OCI-M2 (cell line): ENCODE measurements around the gene BRAT1.
"Not testable (repeated sequence)": the region's sequence is repeated elsewhere in the genome, so short reads cannot be mapped to it uniquely, and the experiment has no call there.

Source experiments
- DNase-seq: peaks from one replicate; lab custom pipeline; 2025; ENCODE audit not compliant: unreplicated experiment; lab: John Stamatoyannopoulos, UW

BRAT1 gene

DNA sequence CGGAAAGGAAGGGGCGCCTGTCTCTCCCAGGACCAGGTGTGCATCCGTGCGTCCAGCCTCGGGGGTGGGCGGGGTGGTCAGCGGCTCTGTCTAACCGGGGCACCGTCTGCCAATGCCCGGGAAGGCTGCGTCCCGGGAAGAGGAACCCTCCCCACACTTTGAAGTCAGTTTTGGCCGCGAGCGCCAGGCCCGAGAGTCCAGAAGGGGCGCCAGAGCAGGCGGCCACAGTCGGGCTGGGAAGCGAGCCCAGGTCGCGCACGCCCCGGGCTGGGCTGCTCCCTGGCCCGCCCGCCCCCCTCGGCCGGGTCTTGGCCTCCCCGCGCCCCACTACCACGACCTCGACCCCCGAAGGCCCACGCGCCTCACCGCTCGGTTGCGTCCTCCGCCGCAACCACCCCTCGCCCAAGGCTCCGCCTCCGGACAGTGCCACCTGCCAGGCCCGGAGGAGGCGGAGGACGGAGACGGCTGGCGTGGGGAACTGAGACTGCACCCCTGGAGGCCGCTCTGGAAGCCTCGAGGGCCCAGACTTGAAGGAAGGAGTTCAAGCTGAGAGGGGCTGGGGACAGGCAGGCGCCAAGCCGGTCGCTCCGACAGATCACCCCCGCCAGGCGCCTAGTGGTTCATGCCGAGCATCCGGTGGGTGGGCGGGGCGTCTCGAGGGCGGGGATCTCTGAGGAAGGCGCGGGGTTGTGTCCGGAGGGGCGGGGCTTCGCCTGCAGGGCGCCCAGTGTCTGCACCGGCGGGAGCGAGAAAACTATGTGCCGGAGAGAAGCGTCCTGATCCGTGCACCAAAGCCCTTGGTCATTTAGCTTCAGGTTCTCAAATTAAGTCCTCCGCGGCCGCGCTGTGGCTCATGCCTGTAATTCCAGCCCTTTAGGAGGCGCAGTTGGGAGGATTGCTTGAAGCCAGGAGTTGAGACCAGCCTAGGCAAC is at the start of gene BRAT1:
Gene BRAT1, minus strand, starts transcription at position 404 of the 932 bp plus-strand sequence. CDS start 1,093 bp downstream, outside the sequence.
- DNase-seq, result peak; percentile 31

DNA sequence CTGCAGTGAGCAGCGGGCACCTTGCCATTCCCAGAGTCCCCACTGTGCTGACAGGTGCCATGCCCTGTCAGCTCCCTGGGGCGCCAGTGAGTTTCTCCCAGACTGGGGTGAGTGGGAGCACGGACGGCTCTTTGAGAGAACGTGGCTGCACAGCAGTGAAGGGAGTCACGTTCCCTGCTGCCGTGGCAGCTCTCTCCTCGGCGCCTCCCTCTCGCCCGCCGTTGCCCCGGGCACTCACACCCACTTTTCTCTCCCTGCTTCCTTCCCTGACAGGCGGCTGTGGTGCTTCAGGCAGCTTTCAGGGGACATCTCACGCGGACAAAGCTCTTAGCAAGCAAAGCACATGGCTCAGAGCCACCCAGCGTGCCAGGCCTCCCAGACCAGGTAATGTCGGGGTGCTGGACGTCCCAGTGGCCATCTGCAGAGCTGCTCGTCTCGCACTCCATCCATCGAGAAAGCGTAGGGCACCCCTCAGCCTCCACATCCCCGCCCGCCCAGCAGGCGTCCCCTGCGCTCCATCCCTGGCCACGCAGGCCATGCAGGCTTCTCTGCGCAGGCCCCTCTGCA is 49.4 kb upstream of the BRAT1 start:
- DNase-seq, result no peak

DNA sequence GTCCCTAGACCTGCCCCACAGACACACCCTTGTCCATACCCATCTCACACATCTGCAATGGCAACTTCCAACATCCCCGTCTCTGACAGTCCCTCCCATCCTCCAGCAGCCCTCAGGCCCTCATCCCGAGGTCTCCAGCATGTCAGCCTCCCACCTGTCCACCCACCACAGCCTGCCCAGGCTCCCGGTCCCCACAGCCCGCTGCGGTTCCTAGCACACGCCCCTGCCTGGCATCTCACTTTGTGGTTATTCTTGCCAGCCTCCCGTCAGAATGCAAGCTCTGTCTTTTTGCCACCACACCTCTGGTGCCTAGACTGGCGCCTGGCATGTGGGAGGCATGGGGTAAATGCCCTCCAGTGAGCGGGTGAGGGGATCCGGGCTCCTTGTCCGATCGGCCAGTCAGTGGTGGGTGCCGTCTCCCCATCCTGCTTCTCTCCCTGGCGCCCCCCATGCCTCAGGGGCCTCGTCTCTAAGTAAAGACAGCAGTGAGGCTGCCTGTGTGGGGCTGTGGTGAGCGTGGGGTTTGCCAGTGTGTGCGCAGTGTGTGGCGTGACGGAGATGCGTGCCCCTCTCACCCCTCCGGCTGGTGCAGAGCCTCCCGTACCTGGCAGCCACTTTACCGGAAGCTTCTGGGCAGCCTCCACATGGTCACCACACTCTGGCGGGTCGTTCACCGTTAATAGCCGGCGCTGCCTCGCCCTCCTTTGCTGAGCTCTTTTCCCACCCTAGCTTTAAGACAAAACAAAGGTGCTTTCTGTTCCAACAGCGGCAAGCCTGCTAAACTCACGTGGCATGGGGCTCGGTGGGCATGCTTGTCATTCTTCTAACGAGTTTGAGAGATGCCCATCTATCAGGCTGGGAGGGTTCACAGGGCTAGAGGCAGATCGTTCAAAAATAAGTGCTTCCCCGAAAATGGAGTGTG is 48.0 kb upstream of the BRAT1 start:
- DNase-seq, result no peak

DNA sequence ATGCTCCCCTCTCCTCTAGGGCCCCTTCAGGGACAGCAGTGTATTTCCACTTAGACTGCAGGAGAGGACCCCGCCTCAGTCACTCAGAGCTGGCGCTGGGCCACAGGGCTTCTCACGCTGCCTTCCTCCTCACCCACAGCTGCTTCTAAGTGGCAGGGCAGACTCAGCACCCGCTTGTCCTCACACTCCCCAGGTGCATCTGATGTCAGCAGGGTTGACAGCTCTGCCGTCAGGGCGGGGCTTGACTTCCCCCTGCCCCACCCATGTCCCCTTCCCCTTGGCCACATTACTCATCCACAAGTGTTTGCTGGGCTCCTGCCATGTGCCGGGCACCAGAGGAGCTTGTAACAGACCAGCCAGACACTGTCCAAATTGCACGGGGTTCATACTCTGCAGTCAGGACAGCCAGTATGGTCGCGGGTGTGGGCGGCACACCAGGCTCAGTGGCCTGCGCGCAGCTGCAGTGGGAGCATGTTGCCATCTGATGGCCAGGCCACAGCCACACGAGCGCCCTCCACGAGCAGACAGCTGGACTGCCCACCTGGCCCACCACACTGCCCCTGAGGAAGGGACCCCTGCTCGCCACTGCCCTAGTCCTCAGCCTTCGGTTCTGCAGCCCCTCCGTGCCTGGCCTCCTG is 47.2 kb upstream of the BRAT1 start:
- no peak for DNase-seq

DNA sequence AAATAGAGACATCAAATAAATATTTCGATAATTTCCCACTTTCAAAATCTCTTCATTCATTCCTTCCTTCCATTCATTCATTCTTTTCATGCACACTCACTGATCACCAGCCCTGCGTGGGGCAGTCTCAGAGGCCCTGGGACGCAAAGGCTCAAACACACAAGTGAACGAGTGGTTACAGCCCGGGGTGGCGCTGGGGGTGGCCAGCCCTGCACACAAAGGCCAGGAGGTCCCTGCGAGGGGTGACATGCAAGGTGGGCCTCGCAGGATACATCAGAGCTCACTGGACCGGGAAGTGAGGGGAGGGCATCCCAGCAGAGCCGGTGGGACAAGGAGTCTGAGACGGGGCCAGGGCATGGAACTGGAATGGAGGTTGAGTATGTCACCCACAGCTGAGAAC is 46.6 kb upstream of the BRAT1 start:
- DNase-seq, result no peak

DNA sequence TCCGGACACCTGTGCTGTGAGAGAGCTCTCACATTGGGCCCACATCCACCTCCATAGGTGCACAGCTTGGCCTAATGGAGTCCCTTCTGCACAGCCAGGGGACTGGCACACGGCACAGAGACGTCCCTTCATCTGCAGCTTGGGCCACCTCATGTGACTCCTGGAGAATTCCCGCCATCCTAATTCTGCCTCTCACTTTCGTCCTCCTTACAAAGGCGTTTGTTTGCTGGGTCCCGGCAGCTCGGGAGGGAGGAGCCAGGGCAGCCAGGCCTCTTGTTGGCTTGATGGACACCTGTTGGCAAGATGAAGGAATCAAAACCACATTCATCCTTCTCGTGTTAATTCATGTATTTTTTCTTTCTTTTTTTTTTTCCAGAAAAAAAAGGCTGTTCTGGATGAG is 45.7 kb upstream of the BRAT1 start:
- DNase-seq, result no peak

DNA sequence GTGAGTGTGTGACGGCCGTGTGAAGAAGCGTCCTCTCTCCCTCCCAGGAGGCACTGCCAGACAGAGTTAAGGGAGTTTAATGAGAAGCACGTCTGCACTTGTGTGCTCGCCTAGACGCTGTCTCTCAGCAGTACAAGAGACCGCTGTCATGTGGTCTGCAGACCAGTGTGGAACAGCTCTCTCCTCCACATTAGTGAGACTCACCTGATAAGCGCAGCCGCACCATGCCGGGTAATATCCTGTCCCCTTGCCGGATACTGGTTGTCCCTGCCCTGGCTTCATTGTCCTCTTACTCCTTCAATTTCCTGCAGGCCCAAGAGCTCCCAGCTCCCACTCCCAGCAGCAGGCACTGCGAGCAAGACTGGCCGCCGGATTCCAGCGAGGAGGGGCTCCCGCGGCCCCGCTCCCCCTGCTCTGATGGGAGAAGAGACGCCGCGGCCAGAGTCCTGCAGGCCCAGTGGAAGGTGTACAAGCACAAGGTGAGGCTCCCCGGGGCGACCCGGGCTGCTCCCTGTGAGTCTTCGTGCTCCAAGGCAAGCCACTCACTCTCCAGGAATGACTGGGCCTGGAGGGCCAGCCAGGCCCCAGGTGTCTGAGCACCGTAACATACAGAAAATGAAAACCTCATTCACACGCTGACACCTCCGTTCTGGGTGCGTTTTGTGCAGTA is 43.0 kb upstream of the BRAT1 start:
- DNase-seq, result no peak

DNA sequence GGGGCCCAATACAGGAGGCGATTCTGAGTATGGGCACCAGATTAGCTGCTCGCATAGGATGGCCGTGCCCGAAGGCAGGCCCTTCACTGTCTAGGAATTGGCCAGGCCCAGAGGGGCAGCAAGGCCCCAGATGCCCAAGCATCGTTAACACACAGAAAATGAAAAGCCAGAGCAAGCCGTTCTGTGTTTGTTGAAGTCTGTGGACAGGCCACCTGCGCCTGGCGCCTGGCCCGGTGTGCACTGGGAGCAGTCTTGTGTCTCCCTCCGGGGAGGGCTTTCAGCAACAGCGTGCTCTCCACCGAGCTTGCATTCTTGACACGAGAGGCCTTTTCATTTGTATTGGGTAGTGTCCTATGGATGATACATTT is 41.9 kb upstream of the BRAT1 start:
- no peak for DNase-seq

DNA sequence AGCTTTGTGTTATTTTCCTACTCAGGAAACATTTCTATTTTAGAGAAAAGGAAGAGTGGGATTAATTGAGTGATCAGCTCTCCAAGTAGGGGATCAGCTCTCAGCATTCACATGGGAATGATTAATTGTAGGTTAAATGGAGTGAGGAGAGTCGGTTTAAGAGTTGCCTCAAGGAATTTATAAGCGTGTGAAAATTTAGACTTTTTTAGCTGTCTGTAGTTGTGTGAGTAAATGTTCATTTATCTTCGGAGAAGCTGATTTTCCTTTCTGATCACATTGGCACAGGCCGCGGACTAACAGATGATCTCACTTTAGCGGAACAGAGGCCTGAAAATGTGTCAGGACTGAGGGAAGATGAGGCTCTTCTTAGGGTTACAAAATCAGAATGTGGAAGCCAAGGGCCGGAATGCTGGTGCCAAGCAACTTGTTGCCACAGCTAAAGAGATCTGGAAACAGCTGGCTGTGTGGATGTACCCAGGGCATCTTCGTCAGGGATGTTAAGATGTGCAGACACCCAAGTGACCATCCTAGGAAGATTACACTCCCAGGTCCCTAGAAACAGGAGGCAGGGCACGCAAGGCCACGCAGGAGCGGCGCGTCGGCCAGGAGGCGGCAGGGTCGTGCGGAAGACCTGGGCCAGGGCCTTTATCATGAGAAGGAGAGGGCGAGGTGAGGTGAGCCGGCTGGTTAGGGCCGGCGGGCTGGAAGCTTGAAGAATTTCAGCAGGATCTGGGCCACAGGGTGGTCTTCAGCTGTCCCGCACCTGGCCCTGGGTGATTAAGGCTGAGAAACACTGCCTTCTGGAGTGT is 41.3 kb upstream of the BRAT1 start:
- no peak for DNase-seq

DNA sequence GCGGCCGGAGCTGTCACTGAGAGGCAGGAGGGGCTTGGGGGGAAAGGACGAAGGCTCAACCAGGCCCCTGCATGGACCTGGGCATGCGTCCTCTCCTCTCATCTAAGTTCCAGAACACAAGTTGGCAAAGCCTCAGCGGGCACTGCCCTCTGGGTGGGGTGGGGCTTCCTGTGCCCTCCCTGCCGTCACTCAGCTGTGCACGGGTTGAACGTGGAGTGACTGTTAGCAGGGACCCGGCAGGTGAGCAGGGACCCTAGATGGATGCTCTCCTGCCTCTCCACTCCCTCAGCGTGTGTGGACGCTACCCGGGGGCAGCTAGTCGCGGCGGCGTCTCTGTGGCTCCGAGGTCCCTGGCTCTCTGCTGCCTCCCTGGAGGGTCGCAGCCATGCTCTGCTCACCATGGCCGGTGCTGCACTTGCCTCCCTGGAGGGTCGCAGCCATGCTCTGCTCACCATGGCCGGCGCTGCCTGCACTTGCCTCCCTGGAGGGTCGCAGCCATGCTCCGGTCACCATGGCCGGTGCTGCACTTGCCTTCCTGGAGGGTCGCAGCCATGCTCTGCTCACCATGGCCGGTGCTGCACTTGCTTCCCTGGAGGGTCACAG is 40.0 kb upstream of the BRAT1 start:
- DNase-seq, result no peak

DNA sequence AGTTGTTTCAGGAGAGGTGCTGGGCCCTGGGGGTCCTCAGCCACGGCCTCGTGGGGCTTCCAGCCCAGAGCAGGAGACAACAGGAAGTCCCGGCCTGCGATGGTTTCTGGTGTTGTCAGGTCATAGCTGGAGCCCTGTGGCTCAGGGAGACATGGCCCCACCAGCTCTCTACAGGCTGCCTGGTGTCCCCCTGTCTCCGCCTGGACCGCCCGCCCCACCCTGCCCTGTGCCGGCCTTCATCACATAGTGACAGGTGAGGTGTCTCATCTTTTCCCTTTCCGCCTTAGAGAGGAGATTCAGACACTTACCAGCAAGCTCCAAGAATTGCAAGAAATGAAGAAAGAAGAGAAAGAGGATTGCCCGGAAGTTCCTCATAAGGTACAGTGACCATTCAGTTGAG is 39.3 kb upstream of the BRAT1 start:
- no peak for DNase-seq

DNA sequence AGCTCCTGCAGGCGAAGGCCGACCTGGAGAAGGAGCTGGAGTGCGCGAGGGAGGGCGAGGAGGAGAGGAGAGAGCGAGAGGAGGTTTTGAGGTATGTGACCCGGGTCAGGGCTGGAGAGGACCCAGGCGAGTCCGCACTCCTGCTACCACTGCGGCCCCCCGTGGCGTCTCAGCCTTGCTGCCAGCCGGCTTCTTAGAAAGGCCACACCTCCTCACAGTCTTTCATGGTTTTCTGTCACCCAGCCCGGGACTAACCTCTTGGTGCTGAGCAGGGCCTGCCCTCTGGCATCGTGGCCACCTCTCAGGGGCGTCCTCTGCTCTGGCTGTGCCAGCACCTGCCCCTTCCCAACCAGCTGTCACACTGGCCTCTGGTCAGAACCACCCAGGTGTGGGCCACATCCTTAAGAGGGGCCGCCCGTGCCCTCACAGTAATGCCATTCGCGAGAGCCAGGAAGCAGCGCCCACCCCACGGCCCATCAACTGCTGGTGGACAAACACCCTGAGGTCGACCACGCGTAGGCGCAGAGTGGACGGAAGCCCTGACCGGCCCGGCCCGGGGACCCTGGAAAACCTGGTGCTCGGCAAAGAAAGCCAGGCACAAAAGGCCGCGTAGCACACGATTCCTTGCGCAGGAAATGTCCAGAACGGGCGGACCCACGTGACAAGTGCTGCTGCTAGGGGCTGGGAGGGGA is 37.9 kb upstream of the BRAT1 start:
- no peak for DNase-seq

DNA sequence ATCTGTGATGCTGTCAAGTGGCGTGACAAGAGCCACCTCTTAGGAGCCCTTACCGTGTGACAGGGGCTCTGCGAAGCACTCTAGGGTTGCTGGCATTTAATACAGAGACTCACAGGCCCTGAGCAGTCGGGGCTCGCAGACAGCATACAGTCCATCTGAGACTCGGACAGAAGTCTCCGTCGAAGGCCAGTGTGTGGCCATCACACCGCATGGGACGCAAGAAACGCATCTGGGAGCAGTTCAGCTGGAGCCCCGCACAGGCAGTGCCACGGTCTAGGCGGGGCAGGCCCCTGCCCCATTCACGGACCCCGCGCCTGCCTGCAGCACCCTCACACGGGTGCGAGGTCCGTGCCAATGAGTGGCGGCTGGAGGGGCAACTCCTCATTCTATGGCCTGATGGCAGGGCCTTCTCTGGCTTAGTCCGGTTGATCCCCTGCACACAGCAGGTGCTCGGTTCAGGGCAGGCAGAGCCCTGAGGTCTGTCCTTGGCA is 37.1 kb upstream of the BRAT1 start:
- no peak for DNase-seq

DNA sequence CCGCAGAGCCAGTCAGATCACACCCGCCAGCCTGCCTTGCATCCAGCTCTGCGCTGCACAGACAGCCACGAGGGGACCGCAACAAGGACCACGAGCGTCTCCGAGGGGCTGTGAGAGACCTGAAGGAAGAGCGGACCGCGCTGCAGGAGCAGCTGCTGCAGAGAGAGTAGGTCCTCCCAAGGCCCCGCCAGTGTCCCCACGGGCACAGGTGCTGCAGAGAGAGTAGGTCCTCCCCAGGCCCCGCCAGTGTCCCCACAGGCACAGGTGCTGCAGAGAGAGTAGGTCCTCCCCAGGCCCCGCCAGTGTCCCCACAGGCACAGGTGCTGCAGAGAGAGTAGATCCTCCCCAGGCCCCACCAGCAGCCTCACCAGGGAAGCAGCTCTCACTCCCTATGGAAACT is 34.6 kb upstream of the BRAT1 start:
- not testable (repeated sequence) for DNase-seq

DNA sequence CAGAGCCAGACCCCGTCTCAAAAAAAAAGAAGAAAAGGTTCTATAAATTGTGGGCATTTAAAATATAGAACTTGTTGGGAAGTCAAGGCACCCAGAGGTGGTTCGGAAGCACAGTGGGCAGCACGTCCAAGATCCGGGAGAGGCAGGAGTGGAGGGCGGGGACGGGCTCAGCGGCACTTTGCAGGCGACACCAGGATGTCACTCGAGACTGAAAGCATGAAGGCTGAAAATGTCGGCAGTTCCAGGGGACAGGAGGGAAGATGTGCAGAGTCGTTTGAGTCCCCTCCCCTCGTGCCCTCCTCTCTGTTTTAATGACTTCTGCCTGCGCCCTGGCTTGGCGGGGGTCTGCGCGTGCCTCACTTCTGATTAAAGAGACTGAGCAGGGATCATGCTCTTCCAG is 34.0 kb upstream of the BRAT1 start:
- no peak for DNase-seq

DNA sequence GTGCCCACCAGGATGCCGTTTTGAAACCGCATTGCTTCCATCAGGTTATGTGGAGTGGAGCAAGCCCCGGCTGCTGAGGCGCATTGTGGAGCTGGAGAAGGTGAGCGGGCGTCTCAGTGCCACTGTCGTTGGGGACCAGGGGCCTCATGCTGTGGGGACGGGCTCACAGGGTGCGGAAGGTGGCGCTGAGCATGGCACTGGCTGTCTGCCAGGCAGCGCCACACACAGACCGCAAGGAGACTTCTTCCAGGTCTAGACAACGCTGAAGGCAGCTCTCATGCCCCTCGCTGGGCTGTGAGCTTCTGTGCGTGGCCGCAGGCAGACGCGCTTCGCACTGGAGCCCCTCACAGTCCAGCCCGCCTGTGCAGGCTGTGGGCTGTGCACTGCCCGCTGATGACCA is 32.5 kb upstream of the BRAT1 start:
- DNase-seq, result no peak

DNA sequence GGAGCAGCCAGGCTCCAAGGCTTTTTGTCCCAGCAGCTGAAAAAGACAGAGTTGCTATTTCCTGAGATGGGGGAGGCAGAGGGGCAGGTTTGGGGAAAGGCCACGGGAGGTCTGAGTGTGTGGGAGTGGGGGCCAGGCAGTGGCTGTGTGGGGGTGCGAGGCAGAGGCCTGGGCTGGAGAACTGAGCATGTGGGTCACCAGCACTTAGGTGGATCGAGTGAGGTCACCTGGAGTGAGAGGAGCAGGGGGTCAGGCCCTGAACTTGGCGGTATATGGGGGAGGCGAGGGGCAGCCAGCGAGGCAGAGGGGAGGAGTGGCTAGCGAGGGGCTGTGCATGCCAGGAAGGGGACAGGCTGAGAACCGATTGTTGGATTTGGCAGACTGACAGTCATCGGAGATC is 31.8 kb upstream of the BRAT1 start:
- no peak for DNase-seq

DNA sequence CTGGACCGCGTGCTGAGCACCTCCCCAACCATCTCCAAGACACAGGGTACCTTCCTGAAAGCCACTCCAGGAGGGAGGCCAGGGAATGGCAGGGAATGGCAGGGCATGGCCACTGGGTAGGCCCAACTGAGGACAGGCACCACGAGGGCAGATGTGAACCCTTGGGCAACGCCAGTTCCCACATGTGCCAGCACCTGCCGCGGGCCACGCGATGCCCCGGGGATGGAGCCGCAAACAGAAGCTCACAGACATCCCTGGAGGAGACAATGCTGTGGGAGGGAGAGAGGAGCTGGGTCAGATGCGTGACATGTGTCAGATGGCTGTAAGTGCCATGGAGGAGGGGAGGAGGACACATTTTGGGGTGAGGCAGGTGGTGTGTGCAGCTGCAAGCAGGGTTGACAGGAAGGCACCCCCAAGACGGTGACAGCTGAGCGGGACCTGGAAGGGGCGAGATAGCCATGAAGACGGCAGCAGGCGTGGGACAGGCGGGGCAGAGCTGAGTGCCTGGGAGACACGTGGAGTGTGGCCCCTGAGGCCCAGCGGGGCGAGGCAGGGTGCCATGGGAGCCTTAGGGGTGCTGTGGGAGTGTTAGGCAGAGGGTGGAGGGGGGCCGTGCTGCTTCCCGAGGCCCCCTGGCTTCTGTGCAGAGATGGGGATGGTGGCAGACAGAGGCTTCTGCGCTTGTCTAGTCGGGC is 31.1 kb upstream of the BRAT1 start:
- no peak for DNase-seq
